Ovary (tissue), 9 donors: ENCODE results near the gene BCL7C. TPM values are rescaled to one million over a fixed set of nuclear protein-coding genes. Genes with fewer than 3 reads are reported as not detected.

Source experiments
- DNase-seq, 5 donors: peaks; one replicate each; pipeline ENCODE4 v3.0.0-alpha.2; 2019 to 2020
- H3K27ac ChIP-seq, 2 donors: fragments of 200-600 bp; one replicate each; pipeline versions ENCODE4 v1.5.1 to v1.8.0; 2019 to 2022
- H3K27me3 ChIP-seq: fragments of 200-600 bp; one replicate; pipeline ENCODE4 v1.8.0; 2022
- H3K36me3 ChIP-seq: fragments of 200-600 bp; sonication (generic); one replicate; pipeline ENCODE4 v1.5.1; 2019
- H3K4me1 ChIP-seq: one replicate; pipeline ENCODE4 v1.8.1; 2013; ENCODE audit warnings: mild to moderate bottlenecking, moderate library complexity; ENCODE audit not compliant: insufficient read depth
- H3K4me3 ChIP-seq: fragments of 200-600 bp; sonication (generic); one replicate; pipeline ENCODE4 v1.5.1; 2017
- H3K9me3 ChIP-seq, 2 donors: fragments of 200-600 bp in 1 of 2; sonication (generic) in 1 of 2; one replicate each; pipeline versions ENCODE4 v1.5.1 to v1.8.1; 2013 to 2019; ENCODE audit warnings: mild to moderate bottlenecking in 1 of 2, moderate library complexity in 1 of 2
- EP300 ChIP-seq: sonication (generic); formaldehyde crosslinking; IDR thresholded peaks from one replicate; pipeline ENCODE4 v1.6.1; 2017; ENCODE audit warnings: antibody characterized with exemption
- POLR2A ChIP-seq: fragments of 450-650 bp; IDR thresholded peaks from one replicate; pipeline ENCODE4 v1.6.1; 2017; ENCODE audit warnings: antibody characterized with exemption, mild to moderate bottlenecking, moderate library complexity
- WGBS, 3 donors: extraction: QIAGEN DNeasy Blood & Tissue Kit in 1 of 3; methylation state at CpG; one replicate each; pipeline versions ENCODE4 v1.1.5 to v1.1.7; 2013 to 2017; 5-methylcytosine and 5-hydroxymethylcytosine counted together
- intact Hi-C, 4 donors: fragments of 100-400 bp; cut with DNase I; formaldehyde crosslinking; loops; one replicate each; pipeline versions ENCODE4 v1.11.0 to v1.15.1; 2022 to 2023
- polyA plus RNA-seq, 2 donors: library from polyadenylated mRNA; stranded (reverse); fragments of 200-250 nt in 1 of 2; fragments of 350-450 nt in 1 of 2; fragmentation: Illumina TruSeq in 1 of 2; extraction: RNeasy Lipid Tissue Mini Kit (QIAGEN cat#74804) in 1 of 2; gene quantifications; one replicate each; pipeline ENCODE4 v1.2.3, GENCODE V29; 2013 to 2014
- total RNA-seq, 7 donors: library from RNA; depleted of rRNA in 2 of 7; stranded (reverse); fragments of >200 nt in 2 of 7; fragmentation: NEBNext Ultra II Directional in 3 of 7; extraction: Animal tissue kit (Norgen Biotek cat#: 25700) in 3 of 7; gene quantifications; one replicate each; pipeline versions ENCODE4 v1.1.0 to v1.2.4, GENCODE V29; 2016 to 2023
- TF ChIP-seq, protein P1 (sequence below), 3 donors: fragments of 450-650 bp in 2 of 3; fragments of 200-600 bp in 1 of 3; IDR thresholded peaks; one replicate each; pipeline versions ENCODE4 v1.5.1 to v1.8.0; 2016 to 2022; ENCODE audit warnings: antibody characterized with exemption in 3 of 3, mild to moderate bottlenecking in 1 of 3
- donor health status: DM: no; HTN: no; CAD: no; lungs with moderate emphysema.
- donor health status: DM: no; HTN: no; CAD: no.
- donor health status: Bipolar disorder and iron deficiency.
- donor health status: DM: yes; HTN: yes; CAD: no.
- donor health status: DM: no; HTN: no; CAD: no.
- donor health status: DM: yes; HTN: yes; CAD: no.

The BCL7C gene
- total and polyA plus RNA-seq, 9 donors, result 13.3 to 54.8 (median 46.6) TPM

DNA sequence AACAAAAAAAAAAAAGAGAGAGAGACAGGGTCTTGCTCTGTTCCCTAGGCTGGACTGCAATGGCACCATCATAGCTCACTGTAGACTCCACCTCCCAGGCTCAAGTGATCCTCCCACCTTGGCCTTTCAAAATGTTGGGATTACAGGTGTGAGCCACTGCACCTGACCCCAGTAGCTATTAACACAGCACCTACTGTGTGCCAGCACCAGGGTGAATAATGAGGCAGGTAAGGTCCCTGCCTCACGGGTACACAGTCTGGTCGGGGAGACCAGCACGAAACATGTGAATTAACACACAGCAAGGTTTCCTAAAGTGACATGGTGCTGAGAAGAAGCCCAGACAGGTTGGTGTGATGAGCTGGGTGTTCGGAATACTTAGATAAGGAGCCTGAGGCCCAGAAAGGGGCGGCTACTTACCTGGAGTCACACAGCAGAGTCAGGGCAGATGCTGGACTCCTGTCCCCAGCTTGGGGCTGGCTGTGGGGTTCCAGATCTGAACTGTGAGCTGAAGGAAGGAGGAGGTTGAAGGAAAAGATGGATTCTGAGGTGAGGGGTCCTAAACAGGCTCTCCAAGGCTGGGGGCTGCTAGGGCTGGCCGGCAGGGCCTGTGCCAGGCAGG, 19.0 kb upstream of the BCL7C start:
- TF ChIP-seq, protein P1, sequence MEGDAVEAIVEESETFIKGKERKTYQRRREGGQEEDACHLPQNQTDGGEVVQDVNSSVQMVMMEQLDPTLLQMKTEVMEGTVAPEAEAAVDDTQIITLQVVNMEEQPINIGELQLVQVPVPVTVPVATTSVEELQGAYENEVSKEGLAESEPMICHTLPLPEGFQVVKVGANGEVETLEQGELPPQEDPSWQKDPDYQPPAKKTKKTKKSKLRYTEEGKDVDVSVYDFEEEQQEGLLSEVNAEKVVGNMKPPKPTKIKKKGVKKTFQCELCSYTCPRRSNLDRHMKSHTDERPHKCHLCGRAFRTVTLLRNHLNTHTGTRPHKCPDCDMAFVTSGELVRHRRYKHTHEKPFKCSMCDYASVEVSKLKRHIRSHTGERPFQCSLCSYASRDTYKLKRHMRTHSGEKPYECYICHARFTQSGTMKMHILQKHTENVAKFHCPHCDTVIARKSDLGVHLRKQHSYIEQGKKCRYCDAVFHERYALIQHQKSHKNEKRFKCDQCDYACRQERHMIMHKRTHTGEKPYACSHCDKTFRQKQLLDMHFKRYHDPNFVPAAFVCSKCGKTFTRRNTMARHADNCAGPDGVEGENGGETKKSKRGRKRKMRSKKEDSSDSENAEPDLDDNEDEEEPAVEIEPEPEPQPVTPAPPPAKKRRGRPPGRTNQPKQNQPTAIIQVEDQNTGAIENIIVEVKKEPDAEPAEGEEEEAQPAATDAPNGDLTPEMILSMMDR (IDR thresholded peaks at IDR 0.05), result no peak
- TF ChIP-seq EP300 (no peak), POLR2A (no peak)
- Histone ChIP-seq H3K27ac (no peak overlapping the region), H3K36me3 (no peaks in the 10 kb centered on the region), H3K4me1 (no peaks in the 10 kb centered on the region), H3K9me3 (no peaks in the 10 kb centered on the region), H3K4me3 (no peak overlapping the region), H3K27me3 (no peaks in the 10 kb centered on the region)
- intact Hi-C loops, result loop anchor here in 1 of 4 donors (5.0 kb wide), 1 partner anchor 71 kb away; no protein-coding TSS in a partner anchor
- WGBS, 3 donors, result 77 to 89% (median 86%) methylated on average over 6 of the region's 6 CpGs
- DNase-seq, result no peak

GRCh38 chr16:30910427-30911029, 16.7 kb upstream of the BCL7C start:
- Histone ChIP-seq H3K27ac (no peak overlapping the region), H3K27me3 (no peaks in the 10 kb centered on the region), H3K4me1 (no peaks in the 10 kb centered on the region), H3K36me3 (no peaks in the 10 kb centered on the region), H3K9me3 (no peaks in the 10 kb centered on the region), H3K4me3 (no peak overlapping the region)
- 71 to 75% (median 74%) methylated on average over 18 of the region's 18 CpGs for WGBS, 3 donors
- no peak for DNase-seq
- intact Hi-C loops, result loop anchor here in 1 of 4 donors (5.0 kb wide), 1 partner anchor 68 kb away; no protein-coding TSS in a partner anchor
- no peak for TF ChIP-seq POLR2A
- no peak for TF ChIP-seq EP300

DNA sequence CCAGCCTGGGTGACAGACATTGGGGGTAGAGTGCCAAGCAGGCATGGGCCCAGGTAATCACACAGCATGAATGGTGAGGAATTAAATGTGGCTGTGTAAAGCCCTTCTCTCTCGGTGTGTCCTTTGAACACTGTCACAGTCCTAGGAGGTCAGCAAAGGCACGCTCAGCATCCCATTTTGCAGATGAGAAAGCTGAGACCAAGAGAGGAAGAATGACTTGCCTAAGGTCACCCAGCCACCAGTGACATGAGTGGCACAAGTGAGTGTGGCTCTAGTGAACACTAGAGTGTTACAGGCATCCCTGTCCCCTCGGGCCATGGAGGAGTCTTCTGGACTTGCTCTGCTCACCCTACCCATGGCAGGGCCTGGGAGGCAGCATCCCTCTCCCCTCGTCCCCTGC, 13.2 kb upstream of the BCL7C start:
- Histone ChIP-seq H3K36me3 (no peaks in the 10 kb centered on the region), H3K4me3 (no peak overlapping the region), H3K27me3 (no peaks in the 10 kb centered on the region), H3K9me3 (no peaks in the 10 kb centered on the region), H3K27ac (no peak overlapping the region), H3K4me1 (peaks cover 3% of the 10 kb centered on the region)
- no peak for TF ChIP-seq POLR2A
- TF ChIP-seq EP300, result no peak
- TF ChIP-seq, protein P1 (IDR thresholded peaks at IDR 0.05), result no peak
- 80 to 84% (median 82%) methylated on average over 4 of the region's 4 CpGs for WGBS, 3 donors
- intact Hi-C loops, result loop anchor here in 1 of 4 donors (5.0 kb wide), 1 partner anchor 60 kb away; no protein-coding TSS in a partner anchor
- no peak for DNase-seq

DNA sequence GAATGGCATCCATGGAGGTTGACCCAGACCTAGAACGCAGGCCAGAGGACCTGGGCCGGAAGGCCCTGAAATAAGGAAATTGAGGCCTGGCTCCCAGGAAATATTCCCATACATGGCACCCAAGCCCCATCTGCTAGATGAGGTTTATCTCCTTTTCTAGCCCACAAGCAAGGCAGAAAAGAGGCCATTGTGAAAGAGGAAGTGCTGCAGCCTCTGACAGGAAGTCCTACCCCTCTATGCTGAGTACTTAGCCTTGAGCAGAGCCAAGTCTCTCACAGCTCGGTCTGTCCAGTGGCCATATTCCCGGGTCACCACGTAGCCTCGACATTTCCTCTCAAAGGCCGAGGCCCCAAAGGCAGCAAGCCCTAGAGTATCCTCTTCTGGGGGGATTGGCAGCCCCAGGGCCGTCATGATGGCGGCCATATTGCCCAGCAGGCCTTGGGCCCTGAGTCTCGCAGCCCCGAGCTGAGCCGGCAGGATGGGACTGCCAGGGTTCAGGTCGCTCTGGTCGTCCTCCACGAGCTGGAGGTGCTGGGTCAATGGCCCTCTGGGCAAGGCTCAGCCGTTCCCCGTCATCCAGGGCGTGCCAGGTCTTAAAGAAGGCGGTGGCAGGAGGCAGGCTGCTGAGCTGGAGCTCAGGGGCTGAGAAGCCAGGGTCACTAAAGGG, 10.4 kb upstream of the BCL7C start:
- intact Hi-C loops, result loop anchor here in 1 of 4 donors (5.0 kb wide), 1 partner anchor 57 kb away; no protein-coding TSS in a partner anchor
- TF ChIP-seq, protein P1 (IDR thresholded peaks at IDR 0.05), result no peak
- TF ChIP-seq EP300 (no peak), POLR2A (no peak)
- H3K27ac ChIP-seq, result no peak overlapping the region
- no peaks in the 10 kb centered on the region for H3K9me3 ChIP-seq
- H3K4me3 ChIP-seq, result no peak overlapping the region
- H3K27me3 ChIP-seq, result no peaks in the 10 kb centered on the region
- 85 to 90% (median 88%) methylated on average over 11 to 19 of the region's 19 CpGs for whole genome bisulfite sequencing, 3 donors
- DNase-seq, result no peak
- H3K4me1 ChIP-seq, result peaks cover 5% of the 10 kb centered on the region
- no peaks in the 10 kb centered on the region for H3K36me3 ChIP-seq
